Measurements from ENCODE around the gene OPCML. TPM values are rescaled to one million over a fixed set of nuclear protein-coding genes. Genes with fewer than 3 reads are reported as not detected.

OPCML gene
- total RNA-seq, 4 donors from 2014 or later, result 0.06 to 0.83 (median 0.24) TPM

GRCh38 chr11:132771746-132772145 lies 760.6 kb downstream of the OPCML start:
- H3K36me3 ChIP-seq, result no peaks in the 10 kb centered on the region
- 72% methylated on average over 5 of the region's 5 CpGs for WGBS
- no peaks in the 10 kb centered on the region for H3K9me3 ChIP-seq
- H3K27ac ChIP-seq (replicated peaks in 1 of 4), result no peak overlapping the region
- H3K4me1 ChIP-seq, result no peaks in the 10 kb centered on the region
- TF ChIP-seq POLR2AphosphoS5 (IDR thresholded peaks at IDR 0.05) (no peak), EP300 (IDR thresholded peaks at IDR 0.05) (no peak), POLR2A (IDR thresholded peaks at IDR 0.05; ENCODE audit: low read depth) (no peak), CTCF (IDR thresholded peaks at IDR 0.05) (no peak)
- intact Hi-C loops (cut with DNase I), result no loop called here
- DNase-seq (ENCODE audit: extremely low spot score), result peak; percentile 80
- no peak overlapping the region for H3K4me3 ChIP-seq
- H3K27me3 ChIP-seq, result peaks cover 0 to 9% (median 0%) of the 10 kb centered on the region in 4 donors

GRCh38 chr11:132770829-132771530 lies 761.3 kb downstream of the OPCML start:
- intact Hi-C loops (cut with DNase I), result no loop called here
- Histone ChIP-seq H3K36me3 (no peaks in the 10 kb centered on the region), H3K4me1 (no peaks in the 10 kb centered on the region), H3K4me3 (no peak overlapping the region), H3K9me3 (no peaks in the 10 kb centered on the region), H3K27me3 (peaks cover 0 to 9% (median 0%) of the 10 kb centered on the region in 4 donors), H3K27ac (replicated peaks in 1 of 4) (no peak overlapping the region)
- no peak for DNase-seq (ENCODE audit: extremely low spot score)
- WGBS, result 46% methylated on average over 7 of the region's 7 CpGs
- TF ChIP-seq CTCF (IDR thresholded peaks at IDR 0.05), result no peak
- TF ChIP-seq POLR2AphosphoS5 (IDR thresholded peaks at IDR 0.05), result no peak
- TF ChIP-seq POLR2A (IDR thresholded peaks at IDR 0.05; ENCODE audit: low read depth), result no peak
- TF ChIP-seq EP300 (IDR thresholded peaks at IDR 0.05), result no peak

GRCh38 chr11:132763503-132763902 lies 768.8 kb downstream of the OPCML start:
- no peak for DNase-seq (ENCODE audit: extremely low spot score)
- 88% methylated on average over 5 of the region's 5 CpGs for WGBS
- H3K27ac ChIP-seq (replicated peaks in 1 of 4), result no peak overlapping the region
- peaks cover 0 to 6% (median 0%) of the 10 kb centered on the region in 4 donors for H3K9me3 ChIP-seq
- H3K4me3 ChIP-seq, result no peak overlapping the region
- no peaks in the 10 kb centered on the region for H3K4me1 ChIP-seq
- H3K27me3 ChIP-seq, result peaks cover 0 to 4% (median 0%) of the 10 kb centered on the region in 4 donors
- no peaks in the 10 kb centered on the region for H3K36me3 ChIP-seq
- intact Hi-C loops (cut with DNase I), result no loop called here
- TF ChIP-seq EP300 (IDR thresholded peaks at IDR 0.05), result no peak
- TF ChIP-seq CTCF (IDR thresholded peaks at IDR 0.05), result no peak
- TF ChIP-seq POLR2AphosphoS5 (IDR thresholded peaks at IDR 0.05), result no peak
- no peak for TF ChIP-seq POLR2A (IDR thresholded peaks at IDR 0.05; ENCODE audit: low read depth)

GRCh38 chr11:132755934-132756333 lies 776.4 kb downstream of the OPCML start:
- TF ChIP-seq EP300 (IDR thresholded peaks at IDR 0.05) (no peak), POLR2A (IDR thresholded peaks at IDR 0.05; ENCODE audit: low read depth) (no peak), CTCF (IDR thresholded peaks at IDR 0.05) (no peak), POLR2AphosphoS5 (IDR thresholded peaks at IDR 0.05) (no peak)
- H3K9me3 ChIP-seq, result peaks cover 0 to 6% (median 0%) of the 10 kb centered on the region in 4 donors
- DNase-seq (ENCODE audit: extremely low spot score), result peak; percentile 60
- no peak overlapping the region for H3K4me3 ChIP-seq
- intact Hi-C loops (cut with DNase I), result no loop called here
- no peak overlapping the region for H3K27ac ChIP-seq (replicated peaks in 1 of 4)
- no peaks in the 10 kb centered on the region for H3K36me3 ChIP-seq
- H3K27me3 ChIP-seq, result no peaks in the 10 kb centered on the region
- H3K4me1 ChIP-seq, result no peaks in the 10 kb centered on the region
- 84% methylated on average over 5 of the region's 5 CpGs for WGBS

All from esophagus muscularis mucosa (tissue), 4 donors.